Calu3 (cell line): Measurements from ENCODE around the gene DET1. TPM values are rescaled to one million over a fixed set of nuclear protein-coding genes. Genes with fewer than 3 reads are reported as not detected.
A peak's percentile ranks its signal among the peaks of the same experiment; 100 is the strongest.
"Not testable (repeated sequence)": the region's sequence is repeated elsewhere in the genome, so short reads cannot be mapped to it uniquely, and the experiment has no call there.

Source experiments
- BruUV-seq: library from RNA; stranded (reverse); fragments of 400-500 nt; replicated peaks from 2 replicates; lab custom pipeline; 2021; lab: Mats Ljungman, UMichigan
- CTCF ChIA-PET: fragments of 300-600 bp; sonication (Branson Sonifier 250); formaldehyde crosslinking; loops from one replicate; lab custom pipeline; 2022; ENCODE audit warnings: antibody characterized with exemption; lab: Charles Lee
- DNase-seq: peaks from one replicate; pipeline ENCODE4 v3.0.0; 2022
- H3K27ac Mint-ChIP-seq: one replicate; pipeline ENCODE4 v1.8.0; 2022; ENCODE audit warnings: mixed read lengths; ENCODE audit not compliant: unreplicated experiment
- H3K27me3 Mint-ChIP-seq: one replicate; pipeline ENCODE4 v1.8.0; 2022; ENCODE audit warnings: mixed read lengths; ENCODE audit not compliant: unreplicated experiment
- H3K36me3 Mint-ChIP-seq: one replicate; pipeline ENCODE4 v1.8.0; 2022; ENCODE audit warnings: mild to moderate bottlenecking, moderate library complexity, mixed read lengths; ENCODE audit not compliant: insufficient read depth, unreplicated experiment
- H3K4me1 Mint-ChIP-seq: one replicate; pipeline ENCODE4 v1.8.0; 2022; ENCODE audit warnings: mild to moderate bottlenecking, low read depth, mixed read lengths; ENCODE audit not compliant: unreplicated experiment
- H3K4me3 Mint-ChIP-seq: one replicate; pipeline ENCODE4 v1.8.0; 2022; ENCODE audit warnings: mild to moderate bottlenecking, low read depth, moderate library complexity, mixed read lengths; ENCODE audit not compliant: unreplicated experiment
- H3K9me3 Mint-ChIP-seq: one replicate; pipeline ENCODE4 v1.8.0; 2022; ENCODE audit warnings: low read depth, mixed read lengths; ENCODE audit not compliant: unreplicated experiment
- intact Hi-C: fragments of 100-400 bp; cut with micrococcal nuclease; formaldehyde crosslinking; loops from one replicate; pipeline ENCODE4 v1.10.0; 2022; ENCODE audit not compliant: unreplicated experiment
- total RNA-seq: library from RNA; stranded (reverse); gene quantifications from 2 replicates; pipeline ENCODE4 v1.2.3, GENCODE V29; 2022
- TF ChIP-seq, protein P1 (sequence below): fragments of 200-600 bp; IDR thresholded peaks from one replicate; pipeline ENCODE4 v1.8.0; 2022; ENCODE audit warnings: antibody characterized with exemption; ENCODE audit not compliant: unreplicated experiment

The DET1 gene
- total RNA-seq, 1 experiment from 2014 or later, result 4.2 TPM

DNA sequence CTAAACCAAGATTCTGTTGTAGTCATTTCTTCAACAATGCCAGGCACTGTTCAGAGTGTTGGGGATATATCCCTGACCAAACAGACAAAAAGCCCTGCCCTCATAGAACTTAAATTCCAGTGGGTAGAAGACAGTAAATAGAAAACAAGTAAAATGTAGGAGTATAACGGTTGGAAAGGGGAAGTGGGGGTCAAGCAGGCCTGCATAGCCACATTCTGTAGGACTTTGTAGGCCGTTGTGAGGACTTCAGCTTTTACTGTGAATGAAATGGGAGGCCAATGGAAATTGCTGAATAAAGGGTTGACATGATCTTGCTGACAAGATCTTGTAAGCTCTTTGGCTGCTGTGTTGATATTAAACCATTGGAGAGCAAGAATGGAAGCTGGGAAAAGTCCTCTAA is 77.2 kb downstream of the DET1 start:
- intact Hi-C loops, result no loop called here
- BruUV-seq, result no TSS peak
- H3K27ac Mint-ChIP-seq, result no peak overlapping the region
- TF ChIP-seq, protein P1, sequence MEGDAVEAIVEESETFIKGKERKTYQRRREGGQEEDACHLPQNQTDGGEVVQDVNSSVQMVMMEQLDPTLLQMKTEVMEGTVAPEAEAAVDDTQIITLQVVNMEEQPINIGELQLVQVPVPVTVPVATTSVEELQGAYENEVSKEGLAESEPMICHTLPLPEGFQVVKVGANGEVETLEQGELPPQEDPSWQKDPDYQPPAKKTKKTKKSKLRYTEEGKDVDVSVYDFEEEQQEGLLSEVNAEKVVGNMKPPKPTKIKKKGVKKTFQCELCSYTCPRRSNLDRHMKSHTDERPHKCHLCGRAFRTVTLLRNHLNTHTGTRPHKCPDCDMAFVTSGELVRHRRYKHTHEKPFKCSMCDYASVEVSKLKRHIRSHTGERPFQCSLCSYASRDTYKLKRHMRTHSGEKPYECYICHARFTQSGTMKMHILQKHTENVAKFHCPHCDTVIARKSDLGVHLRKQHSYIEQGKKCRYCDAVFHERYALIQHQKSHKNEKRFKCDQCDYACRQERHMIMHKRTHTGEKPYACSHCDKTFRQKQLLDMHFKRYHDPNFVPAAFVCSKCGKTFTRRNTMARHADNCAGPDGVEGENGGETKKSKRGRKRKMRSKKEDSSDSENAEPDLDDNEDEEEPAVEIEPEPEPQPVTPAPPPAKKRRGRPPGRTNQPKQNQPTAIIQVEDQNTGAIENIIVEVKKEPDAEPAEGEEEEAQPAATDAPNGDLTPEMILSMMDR, result no peak
- peaks cover 12% of the 10 kb centered on the region for H3K4me1 Mint-ChIP-seq
- no peaks in the 10 kb centered on the region for H3K27me3 Mint-ChIP-seq
- CTCF ChIA-PET, result no interaction called here
- peaks cover 37% of the 10 kb centered on the region for H3K36me3 Mint-ChIP-seq
- no peaks in the 10 kb centered on the region for H3K9me3 Mint-ChIP-seq
- no peak overlapping the region for H3K4me3 Mint-ChIP-seq
- no peak for DNase-seq

DNA sequence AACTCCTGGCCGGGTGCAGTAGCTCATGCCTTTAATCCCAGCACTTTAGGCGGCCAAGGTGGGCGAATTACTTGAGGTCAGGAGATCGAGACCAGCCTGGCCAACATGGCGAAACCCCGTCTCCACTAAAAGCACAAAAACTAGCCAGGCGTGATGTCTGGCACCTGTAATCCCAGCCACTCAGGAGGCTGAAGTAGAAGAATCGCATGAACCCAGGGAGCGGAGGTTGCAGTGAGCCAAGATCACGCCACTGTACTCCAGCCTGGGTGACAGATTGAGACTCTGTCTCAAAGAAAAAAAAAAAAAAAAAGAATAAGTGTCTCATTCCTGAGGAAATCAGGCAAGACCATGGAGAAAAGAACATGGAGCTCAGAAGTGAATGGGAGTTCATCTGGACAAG is 77.8 kb downstream of the DET1 start:
- intact Hi-C loops, BruUV-seq, H3K9me3 Mint-ChIP-seq, CTCF ChIA-PET, H3K27me3 Mint-ChIP-seq, DNase-seq, H3K27ac Mint-ChIP-seq: not testable (repeated sequence)
- peak overlapping the region; percentile 86 for H3K4me3 Mint-ChIP-seq
- peaks cover 12% of the 10 kb centered on the region for H3K4me1 Mint-ChIP-seq
- peaks cover 33% of the 10 kb centered on the region for H3K36me3 Mint-ChIP-seq

DNA sequence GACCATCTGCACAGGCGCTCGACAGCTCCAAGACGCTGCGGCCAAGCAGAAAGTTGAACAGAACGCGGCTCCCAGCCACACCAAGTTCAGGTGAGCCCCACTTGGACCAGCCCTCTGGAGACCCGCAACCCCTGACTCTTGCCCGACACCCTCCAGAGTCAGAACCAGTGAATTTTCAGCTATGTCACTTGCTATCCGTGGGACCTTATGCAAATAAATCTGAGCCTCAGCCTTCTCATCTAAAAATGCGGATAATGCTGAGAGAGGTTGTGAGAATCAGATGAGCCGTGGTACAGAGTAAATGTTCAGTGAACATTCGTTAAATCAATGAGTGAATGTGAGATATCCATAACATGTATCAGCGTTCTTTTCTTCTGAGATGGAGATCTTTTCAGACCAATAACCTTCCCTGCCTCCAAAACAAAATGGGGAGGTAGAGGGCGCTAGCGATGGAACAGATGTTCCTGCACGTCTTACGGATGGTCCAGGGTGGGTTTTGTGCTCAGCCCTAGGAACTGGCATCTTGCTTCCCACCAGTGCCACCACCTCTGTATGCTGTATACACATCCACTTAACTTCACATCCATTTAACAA is 78.4 kb downstream of the DET1 start:
- TSS peak; percentile 70 for BruUV-seq
- peak overlapping the region; percentile 86 for H3K4me3 Mint-ChIP-seq

DNA sequence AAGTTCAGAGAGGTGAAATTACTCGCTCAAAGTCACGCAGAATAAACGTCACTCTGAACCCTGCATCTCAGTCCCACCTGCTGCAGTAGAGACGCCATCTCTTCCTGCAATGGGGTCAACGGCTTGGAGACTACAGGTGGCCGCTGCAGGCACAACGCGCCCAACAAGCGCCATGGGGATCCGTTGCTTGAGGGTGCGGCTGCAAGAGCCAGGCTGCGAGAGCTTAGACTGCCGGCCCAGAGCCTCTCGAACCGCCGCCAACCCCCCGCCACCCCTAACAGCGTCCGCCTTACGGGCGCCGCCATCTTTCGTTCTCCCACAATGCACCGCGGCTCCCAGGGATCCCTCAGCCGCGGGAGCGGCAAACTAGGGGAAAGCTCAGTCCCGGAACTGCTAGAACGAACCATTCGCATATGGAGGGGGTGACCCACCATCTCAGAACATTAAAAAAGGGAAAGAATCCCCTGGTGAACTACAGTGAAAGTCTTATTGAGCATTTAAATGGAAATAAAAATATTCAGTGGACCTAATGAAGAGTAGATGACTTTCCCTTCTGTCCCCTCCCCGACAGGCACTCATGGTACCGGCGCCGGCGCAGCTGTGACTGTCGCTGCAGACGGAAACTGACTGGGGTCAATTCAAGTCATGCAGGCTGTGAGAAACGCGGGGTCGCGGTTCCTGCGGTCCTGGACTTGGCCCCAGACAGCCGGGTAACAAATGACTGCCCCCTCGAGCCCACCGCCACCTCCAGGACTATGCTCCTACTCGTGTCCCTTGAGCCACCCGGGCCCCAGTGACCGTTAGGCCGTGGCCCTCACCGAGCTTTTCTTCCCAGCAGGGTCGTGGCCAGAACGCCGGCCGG is 79.2 kb downstream of the DET1 start, which contains the start of the genes MRPL46 and MRPS11:
TSS of gene MRPL46 (minus strand) at position 316 of the 862 bp plus-strand sequence. CDS start at position 305, 11 bp downstream.
TSS of gene MRPS11 (plus strand) at position 636 of the 862 bp plus-strand sequence. CDS start at position 646, 10 bp downstream.
- intact Hi-C loops, result loop anchor here (2.0 kb wide), 1 partner anchor 147 kb away; no protein-coding TSS in a partner anchor
- no TSS peak for BruUV-seq
- DNase-seq, result peak; percentile 93
- TF ChIP-seq, protein P1, result no peak
- Mint-ChIP-seq H3K36me3 (peaks cover 30% of the 10 kb centered on the region), H3K9me3 (no peaks in the 10 kb centered on the region), H3K4me1 (peaks cover 12% of the 10 kb centered on the region), H3K27ac (peak within 1 kb of the TSS; percentile 93), H3K27me3 (no peaks in the 10 kb centered on the region), H3K4me3 (peak within 1 kb of the TSS; percentile 86)
- CTCF ChIA-PET, result interaction anchor here (1.0 to 1.9 kb wide), 4 partner anchors 10 to 157 kb away, joined by 3 to 10 read pairs (median 4); no protein-coding TSS in a partner anchor

More for the DNA sequence above, 78.4 kb downstream of the DET1 start:
- Mint-ChIP-seq H3K36me3 (peaks cover 30% of the 10 kb centered on the region), H3K27me3 (no peaks in the 10 kb centered on the region), H3K9me3 (no peaks in the 10 kb centered on the region), H3K27ac (peak overlapping the region; percentile 93), H3K4me1 (peaks cover 12% of the 10 kb centered on the region)
- TF ChIP-seq, protein P1, result no peak
- no peak for DNase-seq
- intact Hi-C loops, result loop anchor here (2.0 kb wide), 1 partner anchor 147 kb away; no protein-coding TSS in a partner anchor
- CTCF ChIA-PET, result interaction anchor here (1.0 to 1.9 kb wide), 4 partner anchors 9 to 156 kb away, joined by 3 to 10 read pairs (median 4); no protein-coding TSS in a partner anchor
